Measurements from ENCODE around the gene TP53RK. TPM values are rescaled to one million over a fixed set of nuclear protein-coding genes. Genes with fewer than 3 reads are reported as not detected.
"Not testable (repeated sequence)": the region's sequence is repeated elsewhere in the genome, so short reads cannot be mapped to it uniquely, and the experiment has no call there.

TP53RK gene
- polyA plus RNA-seq, 1 experiment, result 14.3 TPM

GRCh38 chr20:46677608-46678007, 11.6 kb downstream of the TP53RK start:
- no peak overlapping the region for H3K4me3 ChIP-seq (ENCODE audit: low read depth, low read length)
- no peak overlapping the region for H3K27ac ChIP-seq (ENCODE audit: low read depth, low read length)
- no peak for DNase-seq (ENCODE audit: low read depth, low spot score)
- no peak for TF ChIP-seq CTCF (IDR thresholded peaks at IDR 0.05; ENCODE audit: low read depth, low read length)
- H3K9me3 ChIP-seq (ENCODE audit: control insufficient read depth, insufficient read depth, low read length), result no peaks in the 10 kb centered on the region; the same call in 1 of the 2 replicates
- ChIA-PET CTCF (no interaction called here), POLR2A (no interaction called here)
- no peaks in the 10 kb centered on the region for H3K27me3 ChIP-seq (ENCODE audit: control insufficient read depth, insufficient read depth, low read length)

- not testable (repeated sequence) for DNase-seq (ENCODE audit: low read depth, low spot score)
Observed at GRCh38 chr20:46676649-46677316, 12.5 kb downstream of the TP53RK start.

GRCh38 chr20:46674253-46675083, 14.8 kb downstream of the TP53RK start:
- no peaks in the 10 kb centered on the region for H3K27me3 ChIP-seq (ENCODE audit: control insufficient read depth, insufficient read depth, low read length)
- TF ChIP-seq CTCF (IDR thresholded peaks at IDR 0.05; ENCODE audit: low read depth, low read length), result no peak
- no peak for DNase-seq (ENCODE audit: low read depth, low spot score)
- H3K9me3 ChIP-seq (ENCODE audit: control insufficient read depth, insufficient read depth, low read length), result peaks cover 4% of the 10 kb centered on the region; the same call in 1 of the 2 replicates
- CTCF ChIA-PET, result interaction anchor here (0.7 kb wide), 1 partner anchor 29 kb away, joined by 6 read pairs; no protein-coding TSS in a partner anchor
- no peak overlapping the region for H3K4me3 ChIP-seq (ENCODE audit: low read depth, low read length)
- POLR2A ChIA-PET, result no interaction called here
- H3K27ac ChIP-seq (ENCODE audit: low read depth, low read length), result no peak overlapping the region

More at GRCh38 chr20:46676649-46677316, 12.5 kb downstream of the TP53RK start:
- H3K4me3 ChIP-seq (ENCODE audit: low read depth, low read length); CTCF ChIA-PET; H3K27ac ChIP-seq (ENCODE audit: low read depth, low read length); H3K27me3 ChIP-seq (ENCODE audit: control insufficient read depth, insufficient read depth, low read length); H3K9me3 ChIP-seq (ENCODE audit: control insufficient read depth, insufficient read depth, low read length): not testable (repeated sequence)
- POLR2A ChIA-PET, result interaction anchor here (0.6 kb wide), 1 partner anchor 335 kb away, joined by 3 read pairs; no protein-coding TSS in a partner anchor

- no peak for TF ChIP-seq CTCF (IDR thresholded peaks at IDR 0.05; ENCODE audit: low read depth, low read length)
- ChIA-PET POLR2A (no interaction called here), CTCF (no interaction called here)
- H3K4me3 ChIP-seq (ENCODE audit: low read depth, low read length), result no peak overlapping the region
- H3K27me3 ChIP-seq (ENCODE audit: control insufficient read depth, insufficient read depth, low read length), result no peaks in the 10 kb centered on the region
- H3K9me3 ChIP-seq (ENCODE audit: control insufficient read depth, insufficient read depth, low read length), result peaks cover 4% of the 10 kb centered on the region; the same call in 1 of the 2 replicates
- no peak overlapping the region for H3K27ac ChIP-seq (ENCODE audit: low read depth, low read length)
- DNase-seq (ENCODE audit: low read depth, low spot score), result no peak
Observed at GRCh38 chr20:46673394-46674252, 15.6 kb downstream of the TP53RK start.

GRCh38 chr20:46672543-46673148, 16.6 kb downstream of the TP53RK start:
- ChIA-PET CTCF (interaction anchor here (0.6 kb wide), 1 partner anchor 32 kb away, joined by 4 read pairs; no protein-coding TSS in a partner anchor), POLR2A (no interaction called here)
- no peak for DNase-seq (ENCODE audit: low read depth, low spot score)
- no peak for TF ChIP-seq CTCF (IDR thresholded peaks at IDR 0.05; ENCODE audit: low read depth, low read length)
- H3K4me3 ChIP-seq (ENCODE audit: low read depth, low read length), result no peak overlapping the region
- H3K27me3 ChIP-seq (ENCODE audit: control insufficient read depth, insufficient read depth, low read length), result no peaks in the 10 kb centered on the region
- no peak overlapping the region for H3K27ac ChIP-seq (ENCODE audit: low read depth, low read length)
- H3K9me3 ChIP-seq (ENCODE audit: control insufficient read depth, insufficient read depth, low read length), result peaks cover 4% of the 10 kb centered on the region; the same call in 1 of the 2 replicates
